OCI-LY1 (cell line): ENCODE data around the gene TM2D1.

Source experiments
- H2AFZ ChIP-seq: fragments of 200-600 bp; sonication (generic), shearing (Covaris generic); 2 replicates; pipeline ENCODE4 v1.6.0; 2014; ENCODE audit warnings: antibody characterized with exemption, mild to moderate bottlenecking, low read length
- H3F3A ChIP-seq: fragments of 200-600 bp; sonication (generic), shearing (Covaris generic); 2 replicates; pipeline ENCODE4 v1.6.0; 2014; ENCODE audit warnings: mild to moderate bottlenecking, antibody characterized with exemption, low read length, moderate library complexity; ENCODE audit not compliant: insufficient read depth
- H3K27ac ChIP-seq: fragments of 200-600 bp; sonication (generic); 2 replicates; pipeline ENCODE4 v1.5.1; 2014; ENCODE audit warnings: low read length, mixed run types, mild to moderate bottlenecking, low read depth; ENCODE audit not compliant: poor library complexity, severe bottlenecking
- H3K27me3 ChIP-seq: fragments of 200-600 bp; sonication (generic); 2 replicates; pipeline ENCODE4 v1.6.0; 2014; ENCODE audit warnings: antibody characterized with exemption, mild to moderate bottlenecking, low read length, moderate library complexity; ENCODE audit not compliant: insufficient read depth
- H3K36me3 ChIP-seq: fragments of 200-600 bp; sonication (generic); 2 replicates; pipeline ENCODE4 v1.6.1; 2014; ENCODE audit warnings: mild to moderate bottlenecking, antibody characterized with exemption, low read length, moderate library complexity, mixed read lengths; ENCODE audit not compliant: insufficient read depth
- H3K4me1 ChIP-seq: fragments of 200-600 bp; sonication (generic); 2 replicates; pipeline ENCODE4 v1.5.1; 2014; ENCODE audit warnings: mild to moderate bottlenecking, low read length, moderate library complexity; ENCODE audit not compliant: insufficient read depth, severe bottlenecking
- H3K4me2 ChIP-seq: fragments of 200-600 bp; sonication (generic), shearing (Covaris generic); 2 replicates; pipeline ENCODE4 v1.6.1; 2014; ENCODE audit warnings: low read length
- H3K4me3 ChIP-seq: fragments of 200-600 bp; sonication (generic); 2 replicates; pipeline ENCODE4 v1.5.1; 2014; ENCODE audit warnings: low read length, low read depth, mild to moderate bottlenecking, mixed read lengths; ENCODE audit not compliant: poor library complexity, severe bottlenecking
- H3K79me2 ChIP-seq: fragments of 200-600 bp; shearing (Covaris generic); 2 replicates; pipeline ENCODE4 v1.6.1; 2016; ENCODE audit warnings: mixed run types, low read length, mixed read lengths; ENCODE audit not compliant: insufficient read depth
- H3K9ac ChIP-seq: fragments of 200-600 bp; sonication (generic), shearing (Covaris generic); 2 replicates; pipeline ENCODE4 v1.6.1; 2014; ENCODE audit warnings: mild to moderate bottlenecking, low read length, mixed read lengths
- H3K9me2 ChIP-seq: fragments of 200-600 bp; sonication (generic), shearing (Covaris generic); 2 replicates; pipeline ENCODE4 v1.6.1; 2014; ENCODE audit warnings: low read depth, mild to moderate bottlenecking, low read length, mixed read lengths
- H3K9me3 ChIP-seq: fragments of 200-600 bp; shearing (Covaris generic); 2 replicates; pipeline ENCODE4 v1.6.1; 2014; ENCODE audit warnings: low read length, mixed read lengths
- H4K20me1 ChIP-seq: fragments of 200-600 bp; sonication (generic), shearing (Covaris generic); 2 replicates; pipeline ENCODE4 v1.6.0; 2016; ENCODE audit warnings: mild to moderate bottlenecking, low read length; ENCODE audit not compliant: insufficient read depth
- EZH2 ChIP-seq: fragments of 200-600 bp; sonication (generic), shearing (Covaris generic); IDR thresholded peaks from 2 replicates; pipeline ENCODE4 v1.8.0; 2017; ENCODE audit warnings: borderline replicate concordance, mixed run types, mild to moderate bottlenecking, antibody characterized with exemption, low read length, moderate library complexity, mixed read lengths
- TF ChIP-seq, protein P1 (sequence below): fragments of 200-600 bp; sonication (generic), shearing (Covaris generic); IDR thresholded peaks from 2 replicates; pipeline ENCODE4 v1.5.1; 2017; ENCODE audit warnings: mild to moderate bottlenecking, antibody characterized with exemption, low read length, moderate library complexity, mixed read lengths

The TM2D1 gene

GRCh38 chr1:61639608-61640336 is 85.2 kb downstream of the TM2D1 start:
- Histone ChIP-seq H3K4me1 (peaks cover 13% of the 10 kb centered on the region), H3K9me3 (no peaks in the 10 kb centered on the region), H4K20me1 (no peaks in the 10 kb centered on the region), H2AFZ (no peak overlapping the region), H3K9ac (no peak overlapping the region), H3K79me2 (no peaks in the 10 kb centered on the region), H3K4me3 (no peak overlapping the region), H3K27me3 (no peaks in the 10 kb centered on the region), H3K9me2 (no peaks in the 10 kb centered on the region), H3F3A (no peaks in the 10 kb centered on the region), H3K36me3 (no peaks in the 10 kb centered on the region), H3K4me2 (no peak overlapping the region), H3K27ac (no peak overlapping the region)
- TF ChIP-seq EZH2: no peak
- TF ChIP-seq, protein P1, sequence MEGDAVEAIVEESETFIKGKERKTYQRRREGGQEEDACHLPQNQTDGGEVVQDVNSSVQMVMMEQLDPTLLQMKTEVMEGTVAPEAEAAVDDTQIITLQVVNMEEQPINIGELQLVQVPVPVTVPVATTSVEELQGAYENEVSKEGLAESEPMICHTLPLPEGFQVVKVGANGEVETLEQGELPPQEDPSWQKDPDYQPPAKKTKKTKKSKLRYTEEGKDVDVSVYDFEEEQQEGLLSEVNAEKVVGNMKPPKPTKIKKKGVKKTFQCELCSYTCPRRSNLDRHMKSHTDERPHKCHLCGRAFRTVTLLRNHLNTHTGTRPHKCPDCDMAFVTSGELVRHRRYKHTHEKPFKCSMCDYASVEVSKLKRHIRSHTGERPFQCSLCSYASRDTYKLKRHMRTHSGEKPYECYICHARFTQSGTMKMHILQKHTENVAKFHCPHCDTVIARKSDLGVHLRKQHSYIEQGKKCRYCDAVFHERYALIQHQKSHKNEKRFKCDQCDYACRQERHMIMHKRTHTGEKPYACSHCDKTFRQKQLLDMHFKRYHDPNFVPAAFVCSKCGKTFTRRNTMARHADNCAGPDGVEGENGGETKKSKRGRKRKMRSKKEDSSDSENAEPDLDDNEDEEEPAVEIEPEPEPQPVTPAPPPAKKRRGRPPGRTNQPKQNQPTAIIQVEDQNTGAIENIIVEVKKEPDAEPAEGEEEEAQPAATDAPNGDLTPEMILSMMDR: no peak

DNA sequence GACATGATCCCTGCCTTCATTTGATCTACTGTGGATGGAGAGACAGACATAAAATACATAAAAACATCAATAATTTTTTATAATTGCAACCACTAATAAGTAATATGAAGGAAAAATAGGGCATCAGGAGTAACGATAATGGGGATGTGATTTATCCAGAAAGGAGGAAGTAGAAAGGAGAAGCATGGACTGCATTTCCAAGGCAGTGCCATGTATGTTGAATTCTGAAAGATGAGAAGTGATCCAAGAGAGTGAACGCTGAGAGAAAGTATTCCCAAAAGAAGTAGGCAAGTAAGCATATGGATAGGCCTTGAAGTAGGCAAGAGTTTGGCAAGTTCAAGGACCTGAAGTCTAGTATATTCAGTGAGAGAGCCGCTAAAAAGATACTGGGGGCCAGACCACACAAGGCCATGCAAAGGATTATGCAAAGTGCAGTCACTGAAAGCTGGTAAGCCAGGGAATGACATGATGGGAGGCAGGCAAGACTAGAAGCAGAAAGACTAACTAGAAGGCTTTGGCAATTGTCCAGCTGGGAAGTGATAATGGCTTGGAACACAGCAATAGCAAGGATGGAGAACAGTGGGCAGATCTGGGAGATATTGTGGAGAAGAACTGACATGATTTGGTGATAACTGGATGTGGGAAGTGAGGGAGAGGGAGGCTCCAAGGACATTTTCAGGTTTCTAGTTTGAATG is 85.9 kb downstream of the TM2D1 start:
- H3K27ac ChIP-seq: no peak overlapping the region
- no peaks in the 10 kb centered on the region for H3K9me3 ChIP-seq
- H3K4me2 ChIP-seq: no peak overlapping the region
- H3K4me1 ChIP-seq: peaks cover 13% of the 10 kb centered on the region
- H3K9ac ChIP-seq: no peak overlapping the region
- H4K20me1 ChIP-seq: no peaks in the 10 kb centered on the region
- no peaks in the 10 kb centered on the region for H3K79me2 ChIP-seq
- H3K36me3 ChIP-seq: no peaks in the 10 kb centered on the region
- no peaks in the 10 kb centered on the region for H3K27me3 ChIP-seq
- H3F3A ChIP-seq: no peaks in the 10 kb centered on the region
- H3K9me2 ChIP-seq: no peaks in the 10 kb centered on the region
- no peak overlapping the region for H2AFZ ChIP-seq
- no peak overlapping the region for H3K4me3 ChIP-seq
- TF ChIP-seq, protein P1: no peak
- TF ChIP-seq EZH2: no peak

- no peaks in the 10 kb centered on the region for H3K36me3 ChIP-seq
- H3K27ac ChIP-seq: no peak overlapping the region
- no peaks in the 10 kb centered on the region for H3K9me3 ChIP-seq
- H3K4me3 ChIP-seq: no peak overlapping the region
- no peak for TF ChIP-seq EZH2
- TF ChIP-seq, protein P1: no peak
- H3K27me3 ChIP-seq: no peaks in the 10 kb centered on the region
- H4K20me1 ChIP-seq: no peaks in the 10 kb centered on the region
- H3K9me2 ChIP-seq: no peaks in the 10 kb centered on the region
- H3F3A ChIP-seq: no peaks in the 10 kb centered on the region
- no peak overlapping the region for H3K4me2 ChIP-seq
- H2AFZ ChIP-seq: no peak overlapping the region
- no peak overlapping the region for H3K9ac ChIP-seq
- H3K79me2 ChIP-seq: no peaks in the 10 kb centered on the region
- peaks cover 13% of the 10 kb centered on the region for H3K4me1 ChIP-seq
Measured at GRCh38 chr1:61638296-61638695, 86.6 kb downstream of the TM2D1 start.
